ENCODE results near the gene SSTR5.

The SSTR5 gene

DNA sequence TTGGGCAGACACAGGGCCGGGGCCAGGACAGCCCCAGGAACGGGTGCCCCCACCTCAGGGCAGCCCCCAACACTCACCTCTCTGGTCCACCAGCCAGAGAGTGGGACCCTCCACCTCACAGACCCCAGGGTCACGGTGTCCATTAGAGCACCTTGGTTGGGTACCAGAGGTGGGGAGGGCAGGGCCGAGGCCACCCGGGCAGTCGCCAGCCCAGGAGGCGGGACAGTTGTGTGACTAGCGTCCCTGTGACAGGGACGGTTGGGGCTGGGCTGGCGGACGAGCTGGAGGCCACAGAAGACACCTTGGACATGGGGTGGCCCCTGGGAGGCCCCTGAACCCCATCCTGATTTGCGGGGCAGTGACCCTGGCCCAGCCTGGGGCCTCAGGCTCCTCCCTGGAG, 35.2 kb downstream of the SSTR5 start:
- Histone ChIP-seq H2AFZ (ENCODE audit: low read depth, low read length) (no peak overlapping the region), H3K4me3 (ENCODE audit: low read depth in 1 of 2, low read length in 2 of 2) (no peak overlapping the region), H3K4me1 (ENCODE audit: insufficient read depth, low read length) (peaks cover 3% of the 10 kb centered on the region), H3K79me2 (ENCODE audit: insufficient read depth, low read length) (no peaks in the 10 kb centered on the region), H3K27me3 (ENCODE audit: insufficient read depth, low read length, poor library complexity) (no peaks in the 10 kb centered on the region), H3K9ac (ENCODE audit: low read depth, low read length) (no peak overlapping the region), H3K36me3 (ENCODE audit: insufficient read depth, low read length) (no peaks in the 10 kb centered on the region), H3K27ac (ENCODE audit: low read length) (no peak overlapping the region), H3K4me2 (ENCODE audit: insufficient read depth, low read length) (no peak overlapping the region), H4K20me1 (ENCODE audit: insufficient read depth, low read length) (peaks cover 2% of the 10 kb centered on the region; the same call in 1 of the 2 replicates), H3K9me3 (ENCODE audit: insufficient read depth, low read length, severe bottlenecking) (no peaks in the 10 kb centered on the region)
- DNase-seq, result no peak
- ATAC-seq (ENCODE audit: insufficient read depth, low read depth), result no peak
- no peak for TF ChIP-seq EZH2 (IDR thresholded peaks at IDR 0.05; ENCODE audit: borderline replicate concordance, low read depth, low read length, severe bottlenecking)
- TF ChIP-seq, protein P1, sequence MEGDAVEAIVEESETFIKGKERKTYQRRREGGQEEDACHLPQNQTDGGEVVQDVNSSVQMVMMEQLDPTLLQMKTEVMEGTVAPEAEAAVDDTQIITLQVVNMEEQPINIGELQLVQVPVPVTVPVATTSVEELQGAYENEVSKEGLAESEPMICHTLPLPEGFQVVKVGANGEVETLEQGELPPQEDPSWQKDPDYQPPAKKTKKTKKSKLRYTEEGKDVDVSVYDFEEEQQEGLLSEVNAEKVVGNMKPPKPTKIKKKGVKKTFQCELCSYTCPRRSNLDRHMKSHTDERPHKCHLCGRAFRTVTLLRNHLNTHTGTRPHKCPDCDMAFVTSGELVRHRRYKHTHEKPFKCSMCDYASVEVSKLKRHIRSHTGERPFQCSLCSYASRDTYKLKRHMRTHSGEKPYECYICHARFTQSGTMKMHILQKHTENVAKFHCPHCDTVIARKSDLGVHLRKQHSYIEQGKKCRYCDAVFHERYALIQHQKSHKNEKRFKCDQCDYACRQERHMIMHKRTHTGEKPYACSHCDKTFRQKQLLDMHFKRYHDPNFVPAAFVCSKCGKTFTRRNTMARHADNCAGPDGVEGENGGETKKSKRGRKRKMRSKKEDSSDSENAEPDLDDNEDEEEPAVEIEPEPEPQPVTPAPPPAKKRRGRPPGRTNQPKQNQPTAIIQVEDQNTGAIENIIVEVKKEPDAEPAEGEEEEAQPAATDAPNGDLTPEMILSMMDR (IDR thresholded peaks at IDR 0.05; ENCODE audit: borderline replicate concordance, extremely low read depth, low read length, poor library complexity, severe bottlenecking), result no peak

DNA sequence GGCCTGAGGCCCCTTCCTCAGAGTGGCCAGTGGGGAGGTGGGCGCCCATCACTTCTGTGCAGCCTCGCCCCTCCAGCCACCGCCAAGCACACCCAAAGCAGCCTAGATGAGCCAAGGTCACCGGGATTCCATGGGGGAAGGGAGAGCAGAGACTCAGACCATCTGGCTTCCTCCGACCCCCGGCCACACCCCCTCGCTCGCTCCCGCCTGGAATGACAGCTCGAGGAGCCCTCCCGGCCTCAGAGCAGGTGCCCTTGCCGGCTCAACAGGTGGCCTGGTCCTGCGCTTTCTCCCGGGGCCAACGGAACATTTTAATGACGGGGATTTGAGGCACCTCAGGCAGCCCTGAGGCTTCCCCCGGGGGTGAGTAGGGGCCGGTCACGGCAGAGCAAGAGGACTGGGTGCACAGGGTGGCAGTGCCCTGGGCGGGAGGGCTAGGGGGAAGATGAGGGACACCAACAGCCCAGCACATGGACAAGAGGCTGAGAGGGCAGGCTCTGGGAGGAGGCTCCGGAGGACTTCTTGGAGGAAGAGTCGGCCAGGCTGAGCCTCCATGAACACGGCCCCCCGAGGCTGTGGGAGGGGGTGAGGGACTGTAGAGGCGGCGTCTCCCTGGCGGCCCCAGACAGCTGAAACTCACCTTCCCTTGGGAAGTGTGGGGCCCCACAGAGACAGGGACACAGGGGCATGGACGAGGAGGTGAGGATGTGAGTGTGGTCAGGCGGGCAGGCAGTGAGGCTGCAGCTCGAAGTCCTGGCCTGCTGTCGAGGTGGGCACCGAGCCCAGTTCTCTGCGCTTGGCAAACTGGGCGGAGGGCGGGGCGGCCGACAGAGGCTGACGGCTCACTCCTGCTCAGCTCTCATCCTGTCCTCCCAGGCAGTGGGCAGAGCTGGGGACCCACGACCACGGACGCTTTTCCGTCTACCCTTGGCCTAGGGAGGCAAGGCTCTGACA, 36.0 kb downstream of the SSTR5 start:
- Histone ChIP-seq H3K27me3 (ENCODE audit: insufficient read depth, low read length, poor library complexity) (no peaks in the 10 kb centered on the region), H3K9me3 (ENCODE audit: insufficient read depth, low read length, severe bottlenecking) (no peaks in the 10 kb centered on the region), H3K9ac (ENCODE audit: low read depth, low read length) (no peak overlapping the region), H3K27ac (ENCODE audit: low read length) (no peak overlapping the region), H3K36me3 (ENCODE audit: insufficient read depth, low read length) (no peaks in the 10 kb centered on the region), H2AFZ (ENCODE audit: low read depth, low read length) (no peak overlapping the region), H4K20me1 (ENCODE audit: insufficient read depth, low read length) (0 out of 2 replicates have a peak, but pooled peaks cover 2% of the 10 kb centered on the region), H3K4me2 (ENCODE audit: insufficient read depth, low read length) (no peak overlapping the region), H3K79me2 (ENCODE audit: insufficient read depth, low read length) (no peaks in the 10 kb centered on the region), H3K4me1 (ENCODE audit: insufficient read depth, low read length) (no peaks in the 10 kb centered on the region), H3K4me3 (ENCODE audit: low read depth in 1 of 2, low read length in 2 of 2) (no peak overlapping the region)
- TF ChIP-seq, protein P1 (IDR thresholded peaks at IDR 0.05; ENCODE audit: borderline replicate concordance, extremely low read depth, low read length, poor library complexity, severe bottlenecking), result no peak
- TF ChIP-seq EZH2 (IDR thresholded peaks at IDR 0.05; ENCODE audit: borderline replicate concordance, low read depth, low read length, severe bottlenecking), result no peak
- no peak for ATAC-seq (ENCODE audit: insufficient read depth, low read depth)
- DNase-seq, result no peak

DNA sequence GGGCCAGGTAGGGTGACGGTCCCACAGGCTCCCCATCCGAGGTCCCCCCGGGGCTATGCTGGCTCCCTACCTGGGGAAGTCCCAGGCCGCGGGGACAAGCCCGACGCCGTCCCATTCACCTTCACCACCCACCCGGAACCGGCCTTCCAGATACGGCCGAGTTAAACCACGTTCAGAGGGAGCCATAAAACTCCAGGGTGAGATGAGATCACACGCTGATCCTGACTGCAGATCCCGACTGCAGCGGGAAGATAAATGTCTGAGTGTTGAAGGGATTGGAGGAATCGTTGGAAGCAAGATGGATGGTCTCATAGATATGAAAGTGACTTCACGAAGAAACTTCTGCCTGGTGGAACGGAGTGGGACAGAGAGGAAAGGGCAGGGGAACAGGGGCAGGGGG, 37.1 kb downstream of the SSTR5 start:
- Histone ChIP-seq H3K9ac (ENCODE audit: low read depth, low read length) (no peak overlapping the region), H2AFZ (ENCODE audit: low read depth, low read length) (no peak overlapping the region), H3K4me3 (ENCODE audit: low read depth in 1 of 2, low read length in 2 of 2) (no peak overlapping the region), H3K27me3 (ENCODE audit: insufficient read depth, low read length, poor library complexity) (no peaks in the 10 kb centered on the region), H3K79me2 (ENCODE audit: insufficient read depth, low read length) (no peaks in the 10 kb centered on the region), H3K4me1 (ENCODE audit: insufficient read depth, low read length) (no peaks in the 10 kb centered on the region), H4K20me1 (ENCODE audit: insufficient read depth, low read length) (no peaks in the 10 kb centered on the region; the same call in 1 of the 2 replicates), H3K36me3 (ENCODE audit: insufficient read depth, low read length) (no peaks in the 10 kb centered on the region), H3K27ac (ENCODE audit: low read length) (no peak overlapping the region), H3K4me2 (ENCODE audit: insufficient read depth, low read length) (no peak overlapping the region), H3K9me3 (ENCODE audit: insufficient read depth, low read length, severe bottlenecking) (no peaks in the 10 kb centered on the region)
- TF ChIP-seq EZH2 (IDR thresholded peaks at IDR 0.05; ENCODE audit: borderline replicate concordance, low read depth, low read length, severe bottlenecking), result no peak
- TF ChIP-seq, protein P1 (IDR thresholded peaks at IDR 0.05; ENCODE audit: borderline replicate concordance, extremely low read depth, low read length, poor library complexity, severe bottlenecking), result no peak
- DNase-seq, result no peak
- no peak for ATAC-seq (ENCODE audit: insufficient read depth, low read depth)

All from DND-41 (cell line).